ENCODE measurements around the gene SLC44A4. TPM values are rescaled to one million over a fixed set of nuclear protein-coding genes. Genes with fewer than 3 reads are reported as not detected.
A peak's percentile ranks its signal among the peaks of the same experiment; 100 is the strongest.

Gene SLC44A4
- total and polyA plus RNA-seq, 9 of the 15 experiments (the other 6 are each of a cell fraction or from before 2014, with no cell fraction given), result 7.9 to 18.6 (median 11.2) TPM

GRCh38 chr6:31858707-31859106 lies 20.1 kb downstream of the SLC44A4 start:
- WGBS (ENCODE audit: insufficient coverage, low coverage, missing lambda C conversion rate), result 92% methylated on average over 8 of the region's 8 CpGs
- DNase-seq (ENCODE audit: extremely low read depth in 1 of 4, low spot score in 3 of 4) (no peak), ATAC-seq (no peak), FAIRE-seq (no peak)
- Histone ChIP-seq H3K27ac (ENCODE audit: extremely low read depth, low read depth, low read length) (no peak overlapping the region), H3K9me3 (replicated peaks; ENCODE audit: control insufficient read depth, insufficient read depth, low read depth, low read length) (no peaks in the 10 kb centered on the region), H4K20me1 (replicated peaks; ENCODE audit: control insufficient read depth, insufficient read depth, low read length) (no peaks in the 10 kb centered on the region), H3K4me3 (no peak overlapping the region), H3K9me1 (ENCODE audit: control insufficient read depth, insufficient read depth, low read length) (peaks cover 9% of the 10 kb centered on the region), H3K27me3 (ENCODE audit: control insufficient read depth in 2 of 2, insufficient read depth in 2 of 2, low read length in 2 of 2) (no peaks in the 10 kb centered on the region), H2AFZ (ENCODE audit: low read depth, low read length) (no peak overlapping the region), H3K9ac (ENCODE audit: insufficient read depth in 1 of 2, low read depth in 2 of 2, low read length in 2 of 2) (peak overlapping the region in 1 of 2 experiments; percentile 8; a peak in 1 of 4 replicates), H3K79me2 (ENCODE audit: control insufficient read depth, insufficient read depth, low read length) (peaks cover 10% of the 10 kb centered on the region; the same call in 2 of the 3 replicates), H3K36me3 (ENCODE audit: control insufficient read depth, insufficient read depth, low read length) (peaks cover 40% of the 10 kb centered on the region; the same call in 2 of the 3 replicates), H3K4me1 (replicated peaks in 1 of 2; ENCODE audit: control insufficient read depth in 2 of 2, insufficient read depth in 2 of 2, low read length in 2 of 2) (peaks cover 7 to 21% of the 10 kb centered on the region in 2 experiments; a peak in 4 of 5 replicates), H3K4me2 (ENCODE audit: insufficient read depth, low read length) (no peak overlapping the region)
- intact Hi-C loops (cut with micrococcal nuclease) (no loop called here), in situ Hi-C loops (cut with MboI) (no loop called here)
- no TSS peak for BruUV-seq (replicated peaks)
- CTCF ChIA-PET (ENCODE audit: low intra/inter-chr PET ratio), result no interaction called here
- POLR2A ChIA-PET, result interaction anchor here (0.8 to 6.2 kb wide), 6 partner anchors 14 to 207 kb away, joined by 4 to 91 read pairs (median 8); partner anchors contain the start of genes BAG6, CSNK2B and GPANK1
- TF ChIP-seq HMGN3 (IDR thresholded peaks at IDR 0.05; ENCODE audit: borderline replicate concordance, extremely low read depth, insufficient read length, low read depth, low read length) (no peak), SIN3B (IDR thresholded peaks at IDR 0.05; ENCODE audit: low read depth) (no peak), ZNF717 (CRISPR knock-in tag; IDR thresholded peaks at IDR 0.05) (no peak), SIRT6 (IDR thresholded peaks at IDR 0.05; ENCODE audit: low read depth, low read length) (no peak), SREBF2 (CRISPR knock-in tag; IDR thresholded peaks at IDR 0.05) (no peak), CCAR2 (IDR thresholded peaks at IDR 0.05; ENCODE audit: low read depth, low read length) (no peak), SRF (CRISPR knock-in tag; IDR thresholded peaks at IDR 0.05) (no peak), CBX5 (IDR thresholded peaks at IDR 0.05; ENCODE audit: borderline replicate concordance, low read depth) (no peak), TBP (optimal IDR thresholded peaks at IDR 0.05; ENCODE audit: low read depth, low read length) (no peak), MECOM (CRISPR knock-in tag; IDR thresholded peaks at IDR 0.05) (no peak), ZNF133 (CRISPR knock-in tag; IDR thresholded peaks at IDR 0.05) (no peak), RFX5 (IDR thresholded peaks at IDR 0.05; ENCODE audit: low read depth, low read length) (no peak), RB1 (IDR thresholded peaks at IDR 0.05; ENCODE audit: low read depth) (no peak), DMBX1 (CRISPR knock-in tag; IDR thresholded peaks at IDR 0.05; ENCODE audit: borderline replicate concordance) (no peak)
- TF ChIP-seq, protein P1, sequence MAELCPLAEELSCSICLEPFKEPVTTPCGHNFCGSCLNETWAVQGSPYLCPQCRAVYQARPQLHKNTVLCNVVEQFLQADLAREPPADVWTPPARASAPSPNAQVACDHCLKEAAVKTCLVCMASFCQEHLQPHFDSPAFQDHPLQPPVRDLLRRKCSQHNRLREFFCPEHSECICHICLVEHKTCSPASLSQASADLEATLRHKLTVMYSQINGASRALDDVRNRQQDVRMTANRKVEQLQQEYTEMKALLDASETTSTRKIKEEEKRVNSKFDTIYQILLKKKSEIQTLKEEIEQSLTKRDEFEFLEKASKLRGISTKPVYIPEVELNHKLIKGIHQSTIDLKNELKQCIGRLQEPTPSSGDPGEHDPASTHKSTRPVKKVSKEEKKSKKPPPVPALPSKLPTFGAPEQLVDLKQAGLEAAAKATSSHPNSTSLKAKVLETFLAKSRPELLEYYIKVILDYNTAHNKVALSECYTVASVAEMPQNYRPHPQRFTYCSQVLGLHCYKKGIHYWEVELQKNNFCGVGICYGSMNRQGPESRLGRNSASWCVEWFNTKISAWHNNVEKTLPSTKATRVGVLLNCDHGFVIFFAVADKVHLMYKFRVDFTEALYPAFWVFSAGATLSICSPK (IDR thresholded peaks at IDR 0.05; ENCODE audit: borderline replicate concordance), result no peak
- TF ChIP-seq, protein P2, sequence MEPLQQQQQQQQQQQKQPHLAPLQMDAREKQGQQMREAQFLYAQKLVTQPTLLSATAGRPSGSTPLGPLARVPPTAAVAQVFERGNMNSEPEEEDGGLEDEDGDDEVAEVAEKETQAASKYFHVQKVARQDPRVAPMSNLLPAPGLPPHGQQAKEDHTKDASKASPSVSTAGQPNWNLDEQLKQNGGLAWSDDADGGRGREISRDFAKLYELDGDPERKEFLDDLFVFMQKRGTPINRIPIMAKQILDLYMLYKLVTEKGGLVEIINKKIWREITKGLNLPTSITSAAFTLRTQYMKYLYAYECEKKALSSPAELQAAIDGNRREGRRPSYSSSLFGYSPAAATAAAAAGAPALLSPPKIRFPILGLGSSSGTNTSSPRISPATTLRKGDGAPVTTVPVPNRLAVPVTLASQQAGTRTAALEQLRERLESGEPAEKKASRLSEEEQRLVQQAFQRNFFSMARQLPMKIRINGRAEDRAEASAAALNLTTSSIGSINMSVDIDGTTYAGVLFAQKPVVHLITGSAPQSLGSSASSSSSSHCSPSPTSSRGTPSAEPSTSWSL (CRISPR knock-in tag; IDR thresholded peaks at IDR 0.05; ENCODE audit: borderline replicate concordance), result no peak
- TF ChIP-seq, protein P3, sequence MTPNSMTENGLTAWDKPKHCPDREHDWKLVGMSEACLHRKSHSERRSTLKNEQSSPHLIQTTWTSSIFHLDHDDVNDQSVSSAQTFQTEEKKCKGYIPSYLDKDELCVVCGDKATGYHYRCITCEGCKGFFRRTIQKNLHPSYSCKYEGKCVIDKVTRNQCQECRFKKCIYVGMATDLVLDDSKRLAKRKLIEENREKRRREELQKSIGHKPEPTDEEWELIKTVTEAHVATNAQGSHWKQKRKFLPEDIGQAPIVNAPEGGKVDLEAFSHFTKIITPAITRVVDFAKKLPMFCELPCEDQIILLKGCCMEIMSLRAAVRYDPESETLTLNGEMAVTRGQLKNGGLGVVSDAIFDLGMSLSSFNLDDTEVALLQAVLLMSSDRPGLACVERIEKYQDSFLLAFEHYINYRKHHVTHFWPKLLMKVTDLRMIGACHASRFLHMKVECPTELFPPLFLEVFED (CRISPR knock-in tag; conservative IDR thresholded peaks at IDR 0.05), result 0 out of 2 replicates have a peak, but pooled peaks have one; percentile 18
- TF ChIP-seq, protein P4, sequence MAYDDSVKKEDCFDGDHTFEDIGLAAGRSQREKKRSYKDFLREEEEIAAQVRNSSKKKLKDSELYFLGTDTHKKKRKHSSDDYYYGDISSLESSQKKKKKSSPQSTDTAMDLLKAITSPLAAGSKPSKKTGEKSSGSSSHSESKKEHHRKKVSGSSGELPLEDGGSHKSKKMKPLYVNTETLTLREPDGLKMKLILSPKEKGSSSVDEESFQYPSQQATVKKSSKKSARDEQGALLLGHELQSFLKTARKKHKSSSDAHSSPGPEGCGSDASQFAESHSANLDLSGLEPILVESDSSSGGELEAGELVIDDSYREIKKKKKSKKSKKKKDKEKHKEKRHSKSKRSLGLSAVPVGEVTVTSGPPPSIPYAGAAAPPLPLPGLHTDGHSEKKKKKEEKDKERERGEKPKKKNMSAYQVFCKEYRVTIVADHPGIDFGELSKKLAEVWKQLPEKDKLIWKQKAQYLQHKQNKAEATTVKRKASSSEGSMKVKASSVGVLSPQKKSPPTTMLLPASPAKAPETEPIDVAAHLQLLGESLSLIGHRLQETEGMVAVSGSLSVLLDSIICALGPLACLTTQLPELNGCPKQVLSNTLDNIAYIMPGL (CRISPR knock-in tag; IDR thresholded peaks at IDR 0.05), result no peak
